ENCODE measurements around the gene TIFAB. TPM values are rescaled to one million over a fixed set of nuclear protein-coding genes. Genes with fewer than 3 reads are reported as not detected.

The TIFAB gene
- total and polyA plus RNA-seq, 7 donors: 0.46 to 1.4 TPM; not detected in 5

- intact Hi-C loops (cut with DNase I): no loop called here
These were observed 20.0 kb upstream of the TIFAB start for GRCh38 chr5:135472141-135472540.

GRCh38 chr5:135471726-135472125 lies 19.6 kb upstream of the TIFAB start:
- intact Hi-C loops (cut with DNase I): no loop called here
- DNase-seq: no peak

More at GRCh38 chr5:135472141-135472540, 20.0 kb upstream of the TIFAB start:
- no peaks in the 10 kb centered on the region for H3K9me3 ChIP-seq
- no peaks in the 10 kb centered on the region for H3K36me3 ChIP-seq
- peak; percentile 34 for DNase-seq
- TF ChIP-seq POLR2A (IDR thresholded peaks at IDR 0.05) (no peak), CTCF (IDR thresholded peaks at IDR 0.05) (no peak), POLR2AphosphoS5 (IDR thresholded peaks at IDR 0.05) (no peak), EP300 (IDR thresholded peaks at IDR 0.05) (no peak)
- H3K4me1 ChIP-seq: no peaks in the 10 kb centered on the region
- H3K27me3 ChIP-seq: peaks cover 0 to 40% (median 0%) of the 10 kb centered on the region in 3 donors
- WGBS, 2 donors: 84 to 87% methylated on average over 5 of the region's 5 CpGs
- no peak overlapping the region for H3K4me3 ChIP-seq
- H3K27ac ChIP-seq: no peak overlapping the region

GRCh38 chr5:135469911-135470310 lies 17.8 kb upstream of the TIFAB start:
- Histone ChIP-seq H3K27me3 (peaks cover 0 to 37% (median 0%) of the 10 kb centered on the region in 3 donors), H3K4me3 (no peak overlapping the region), H3K4me1 (peaks cover 0 to 11% (median 4%) of the 10 kb centered on the region in 4 donors), H3K9me3 (no peaks in the 10 kb centered on the region), H3K27ac (no peak overlapping the region), H3K36me3 (no peaks in the 10 kb centered on the region)
- no peak for DNase-seq
- TF ChIP-seq POLR2A (IDR thresholded peaks at IDR 0.05) (no peak), EP300 (IDR thresholded peaks at IDR 0.05) (no peak)
- intact Hi-C loops (cut with DNase I): loop anchor here (5.0 kb wide), 1 partner anchor 362 kb away; the partner anchor contains the start of gene SLC25A48
- WGBS, 2 donors: 86% methylated on average over 5 of the region's 5 CpGs

More at GRCh38 chr5:135471726-135472125, 19.6 kb upstream of the TIFAB start:
- 63 to 81% methylated on average over 4 of the region's 4 CpGs for WGBS, 2 donors
- no peaks in the 10 kb centered on the region for H3K36me3 ChIP-seq
- H3K4me1 ChIP-seq: peaks cover 0 to 2% (median under 1%) of the 10 kb centered on the region in 4 donors
- H3K9me3 ChIP-seq: no peaks in the 10 kb centered on the region
- H3K27ac ChIP-seq: no peak overlapping the region
- TF ChIP-seq CTCF (IDR thresholded peaks at IDR 0.05) (no peak), EP300 (IDR thresholded peaks at IDR 0.05) (no peak), POLR2AphosphoS5 (IDR thresholded peaks at IDR 0.05) (no peak), POLR2A (IDR thresholded peaks at IDR 0.05) (no peak)
- no peak overlapping the region for H3K4me3 ChIP-seq
- H3K27me3 ChIP-seq: peaks cover 0 to 40% (median 0%) of the 10 kb centered on the region in 3 donors

- Histone ChIP-seq H3K27me3 (peaks cover 0 to 32% (median 0%) of the 10 kb centered on the region in 3 donors), H3K27ac (no peak overlapping the region), H3K4me3 (no peak overlapping the region), H3K9me3 (no peaks in the 10 kb centered on the region), H3K36me3 (no peaks in the 10 kb centered on the region), H3K4me1 (peaks cover 0 to 11% (median 4%) of the 10 kb centered on the region in 4 donors)
- no peak for TF ChIP-seq CTCF (IDR thresholded peaks at IDR 0.05)
- no peak for TF ChIP-seq POLR2A (IDR thresholded peaks at IDR 0.05)
- TF ChIP-seq POLR2AphosphoS5 (IDR thresholded peaks at IDR 0.05): no peak
- TF ChIP-seq EP300 (IDR thresholded peaks at IDR 0.05): no peak
- DNase-seq: peak; percentile 26
- intact Hi-C loops (cut with DNase I): loop anchor here (5.0 kb wide), 1 partner anchor 364 kb away; the partner anchor contains the start of gene SLC25A48
- WGBS, 2 donors: 70 to 86% methylated on average over 2 of the region's 2 CpGs
These were observed 16.4 kb upstream of the TIFAB start for GRCh38 chr5:135468541-135468940.

- H3K36me3 ChIP-seq: no peaks in the 10 kb centered on the region
- TF ChIP-seq CTCF (IDR thresholded peaks at IDR 0.05) (no peak), POLR2AphosphoS5 (IDR thresholded peaks at IDR 0.05) (no peak), EP300 (IDR thresholded peaks at IDR 0.05) (no peak)
- H3K9me3 ChIP-seq: no peaks in the 10 kb centered on the region
- intact Hi-C loops (cut with DNase I): loop anchor here (5.0 kb wide), 1 partner anchor 364 kb away; the partner anchor contains the start of gene SLC25A48
- H3K27me3 ChIP-seq: peaks cover 0 to 27% (median 0%) of the 10 kb centered on the region in 3 donors
- H3K4me1 ChIP-seq: peaks cover 0 to 11% (median 4%) of the 10 kb centered on the region in 4 donors
- no peak overlapping the region for H3K27ac ChIP-seq
- H3K4me3 ChIP-seq: no peak overlapping the region
- DNase-seq: peak; percentile 11
- 91 to 93% methylated on average over 4 of the region's 4 CpGs for WGBS, 2 donors
These were observed 15.8 kb upstream of the TIFAB start for GRCh38 chr5:135467871-135468485.

All from sigmoid colon (tissue), 7 donors.